PFSK-1 (cell line): Measurements from ENCODE around the gene TEX53.

Experiments used
- FOXP2 ChIP-seq: optimal IDR thresholded peaks from 2 replicates; pipeline ENCODE3; 2011; ENCODE audit warnings: borderline replicate concordance, control low read depth, inconsistent platforms; ENCODE audit not compliant: insufficient read depth; ENCODE audit errors: extremely low read length, extremely low read depth
- POLR2AphosphoS5 ChIP-seq: IDR thresholded peaks from 2 replicates; pipeline ENCODE4 v1.6.1; 2012; ENCODE audit warnings: low read depth, mild to moderate bottlenecking, control low read depth, low read length, moderate library complexity
- REST ChIP-seq, 2 experiments: IDR thresholded peaks; 2 replicates each; pipeline versions ENCODE4 v1.6.1 to v1.8.0; 2011 to 2012; ENCODE audit warnings: low read depth in 2 of 2, low read length in 2 of 2, control low read depth in 1 of 2, inconsistent platforms in 1 of 2, mild to moderate bottlenecking in 1 of 2, moderate library complexity in 1 of 2; ENCODE audit not compliant: insufficient read depth in 1 of 2
- SIN3A ChIP-seq: IDR thresholded peaks from 2 replicates; pipeline ENCODE4 v1.6.1; 2012; ENCODE audit warnings: mild to moderate bottlenecking, low read length, moderate library complexity, borderline replicate concordance; ENCODE audit not compliant: insufficient read depth
- TAF1 ChIP-seq: IDR thresholded peaks from 2 replicates; pipeline ENCODE4 v1.6.1; 2012; ENCODE audit warnings: low read length, control low read depth, borderline replicate concordance; ENCODE audit not compliant: insufficient read depth

The TEX53 gene

GRCh38 chr9:114678130-114678529 lies 20.5 kb upstream of the TEX53 start:
- no peak for TF ChIP-seq TAF1
- TF ChIP-seq FOXP2 = no peak
- TF ChIP-seq REST (IDR thresholded peaks at IDR 0.05; ENCODE audit: insufficient read depth in 1 of 2, low read depth in 2 of 2, low read length in 2 of 2) = no peak
- TF ChIP-seq SIN3A = no peak
- no peak for TF ChIP-seq POLR2AphosphoS5

- TF ChIP-seq FOXP2 = no peak
- TF ChIP-seq REST (IDR thresholded peaks at IDR 0.05; ENCODE audit: insufficient read depth in 1 of 2, low read depth in 2 of 2, low read length in 2 of 2) = no peak
- TF ChIP-seq SIN3A = no peak
- TF ChIP-seq POLR2AphosphoS5 = no peak
- TF ChIP-seq TAF1 = no peak
These were observed 19.8 kb upstream of the TEX53 start for GRCh38 chr9:114677418-114677817.

DNA sequence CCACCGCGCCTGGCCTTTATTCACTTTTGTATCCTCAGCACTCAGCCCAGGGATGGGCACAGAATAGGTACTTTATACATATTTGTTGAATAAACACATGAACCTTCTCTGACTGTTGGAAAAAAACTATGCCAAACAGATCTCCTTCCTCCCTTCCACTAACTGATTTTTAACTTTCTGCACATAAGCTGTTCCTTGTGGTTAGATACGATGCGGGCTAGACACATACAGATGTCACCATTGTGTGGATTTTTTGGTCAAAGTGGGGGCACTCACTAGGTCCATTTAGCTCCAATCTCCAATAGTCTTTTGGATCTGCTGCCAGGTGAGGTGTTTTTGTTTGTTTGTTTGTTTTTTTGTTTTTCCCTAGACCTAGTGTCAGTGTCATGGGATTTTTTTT lies 19.3 kb upstream of the TEX53 start:
- TF ChIP-seq REST (IDR thresholded peaks at IDR 0.05; ENCODE audit: insufficient read depth in 1 of 2, low read depth in 2 of 2, low read length in 2 of 2) (no peak), FOXP2 (no peak), SIN3A (no peak), TAF1 (no peak), POLR2AphosphoS5 (no peak)

DNA sequence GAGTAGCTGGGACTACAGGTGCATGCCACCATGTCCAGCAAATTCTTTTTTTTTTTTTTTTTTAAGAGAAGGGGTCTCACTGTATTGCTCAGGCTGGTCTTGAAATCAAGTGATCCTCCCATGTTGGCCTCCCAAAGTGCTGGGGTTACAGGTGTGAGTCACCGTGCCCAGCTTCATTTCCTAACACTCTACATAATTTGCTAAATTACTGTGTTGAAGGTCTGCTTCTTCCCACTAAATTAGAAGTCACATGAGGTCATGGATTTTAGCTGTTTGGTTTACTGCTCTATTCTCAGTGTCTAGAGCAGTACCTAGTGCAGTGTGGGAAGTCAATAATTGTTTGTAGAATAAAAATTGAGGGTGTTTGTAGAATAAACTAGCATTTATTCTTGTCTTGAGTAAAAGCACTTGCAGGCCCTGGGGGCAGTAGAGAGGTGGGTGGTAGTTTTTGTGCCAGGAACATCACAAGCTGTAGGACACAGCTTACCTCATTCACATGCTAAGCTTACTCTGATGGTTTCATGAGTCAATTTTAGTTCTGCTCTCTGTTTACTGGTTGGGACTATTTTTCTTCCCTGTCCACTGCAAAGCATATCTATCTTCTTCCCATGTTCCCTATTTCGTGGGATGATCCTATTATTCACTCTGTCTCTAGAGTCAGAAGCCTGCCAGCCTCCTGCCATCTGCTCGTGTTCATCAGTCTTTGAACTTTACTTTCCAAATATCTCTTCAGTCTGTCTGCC lies 17.4 kb upstream of the TEX53 start:
- TF ChIP-seq REST (IDR thresholded peaks at IDR 0.05; ENCODE audit: insufficient read depth in 1 of 2, low read depth in 2 of 2, low read length in 2 of 2) = no peak
- no peak for TF ChIP-seq SIN3A
- no peak for TF ChIP-seq POLR2AphosphoS5
- TF ChIP-seq TAF1 = no peak
- no peak for TF ChIP-seq FOXP2
